Parathyroid adenoma (tissue), 2 donors: ENCODE data around the gene HMX1.

ENCODE experiments used
- H2AFZ ChIP-seq: fragments of 300-600 bp; sonication (generic); one replicate; pipeline ENCODE4 v1.7.0; 2017; ENCODE audit warnings: antibody characterized with exemption, mild to moderate bottlenecking
- H3K27ac ChIP-seq: fragments of 300-600 bp; sonication (generic); one replicate; pipeline ENCODE4 v1.7.0; 2017
- H3K27me3 ChIP-seq: fragments of 300-600 bp; sonication (generic); one replicate; pipeline ENCODE4 v1.7.0; 2017; ENCODE audit warnings: low read length; ENCODE audit not compliant: control insufficient read depth, insufficient read depth
- H3K36me3 ChIP-seq: fragments of 300-600 bp; sonication (generic); one replicate; pipeline ENCODE4 v1.7.0; 2017; ENCODE audit warnings: low read length; ENCODE audit not compliant: control insufficient read depth, insufficient read depth
- H3K4me1 ChIP-seq: fragments of 300-600 bp; sonication (generic); one replicate; pipeline ENCODE4 v1.7.0; 2017; ENCODE audit warnings: control low read depth
- H3K4me2 ChIP-seq: fragments of 300-600 bp; sonication (generic); one replicate; pipeline ENCODE4 v1.7.0; 2017; ENCODE audit warnings: low read length
- H3K4me3 ChIP-seq: fragments of 300-600 bp; sonication (generic); one replicate; pipeline ENCODE4 v1.7.0; 2017; ENCODE audit warnings: low read depth, low read length
- H3K79me2 ChIP-seq: fragments of 300-600 bp; sonication (generic); one replicate; pipeline ENCODE4 v1.7.0; 2017; ENCODE audit warnings: control low read depth
- H3K9ac ChIP-seq: fragments of 300-600 bp; sonication (generic); one replicate; pipeline ENCODE4 v1.7.0; 2017; ENCODE audit warnings: mild to moderate bottlenecking
- H3K9me3 ChIP-seq: fragments of 300-600 bp; sonication (generic); one replicate; pipeline ENCODE4 v1.7.0; 2017; ENCODE audit warnings: low read length; ENCODE audit not compliant: control insufficient read depth
- CTCF ChIP-seq: fragments of 300-600 bp; sonication (generic); IDR thresholded peaks from one replicate; pipeline ENCODE4 v1.7.0; 2017; ENCODE audit warnings: antibody characterized with exemption, mild to moderate bottlenecking
- donor health status: primary hyperparathyroidism.

HMX1 gene

GRCh38 chr4:8840006-8840793 lies 31.4 kb downstream of the HMX1 start:
- H3K9ac ChIP-seq = no peak overlapping the region
- H3K27me3 ChIP-seq = peaks cover 4% of the 10 kb centered on the region
- H3K79me2 ChIP-seq = no peaks in the 10 kb centered on the region

DNA sequence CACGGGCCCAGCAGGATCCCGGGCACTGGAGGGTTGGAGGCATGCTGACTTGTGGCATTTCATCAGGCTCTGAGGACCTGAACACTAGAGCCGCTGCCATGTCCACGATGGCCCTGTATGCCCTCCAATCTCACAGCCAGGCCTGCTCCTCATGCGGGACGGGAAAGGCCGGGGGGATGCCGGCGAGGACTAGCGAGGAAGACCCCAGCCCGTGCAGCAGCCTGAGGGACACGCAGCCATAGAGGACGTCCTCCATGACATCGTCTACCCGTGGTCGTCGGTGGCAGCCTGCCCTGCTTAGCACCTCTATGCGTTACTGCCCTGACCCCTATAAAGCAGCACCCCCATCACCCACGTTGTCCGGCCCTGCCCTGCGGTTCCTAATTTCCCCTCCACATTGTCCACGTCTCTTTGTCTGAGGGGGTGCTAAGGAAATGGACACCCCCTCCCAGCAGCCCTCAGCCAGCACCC lies 32.6 kb downstream of the HMX1 start:
- peaks cover 4% of the 10 kb centered on the region for H3K27me3 ChIP-seq
- H3K9me3 ChIP-seq = no peaks in the 10 kb centered on the region
- no peak overlapping the region for H3K4me2 ChIP-seq
- no peak overlapping the region for H2AFZ ChIP-seq
- no peak for TF ChIP-seq CTCF
- no peak overlapping the region for H3K9ac ChIP-seq
- no peaks in the 10 kb centered on the region for H3K36me3 ChIP-seq
- H3K27ac ChIP-seq = no peak overlapping the region
- no peaks in the 10 kb centered on the region for H3K4me1 ChIP-seq
- no peak overlapping the region for H3K4me3 ChIP-seq
- no peaks in the 10 kb centered on the region for H3K79me2 ChIP-seq

More at GRCh38 chr4:8840006-8840793, 31.4 kb downstream of the HMX1 start:
- Histone ChIP-seq H3K36me3 (no peaks in the 10 kb centered on the region), H3K4me3 (no peak overlapping the region), H2AFZ (no peak overlapping the region), H3K4me2 (no peak overlapping the region), H3K9me3 (no peaks in the 10 kb centered on the region), H3K27ac (no peak overlapping the region), H3K4me1 (no peaks in the 10 kb centered on the region)
- no peak for TF ChIP-seq CTCF

- H2AFZ ChIP-seq = no peak overlapping the region
- H3K27ac ChIP-seq = no peak overlapping the region
- no peak overlapping the region for H3K9ac ChIP-seq
- no peak for TF ChIP-seq CTCF
- H3K27me3 ChIP-seq = peaks cover 4% of the 10 kb centered on the region
- H3K79me2 ChIP-seq = no peaks in the 10 kb centered on the region
- H3K4me3 ChIP-seq = no peak overlapping the region
- H3K4me2 ChIP-seq = no peak overlapping the region
- no peaks in the 10 kb centered on the region for H3K9me3 ChIP-seq
- H3K4me1 ChIP-seq = no peaks in the 10 kb centered on the region
- H3K36me3 ChIP-seq = no peaks in the 10 kb centered on the region
These were observed 33.2 kb downstream of the HMX1 start for GRCh38 chr4:8838296-8838960.

DNA sequence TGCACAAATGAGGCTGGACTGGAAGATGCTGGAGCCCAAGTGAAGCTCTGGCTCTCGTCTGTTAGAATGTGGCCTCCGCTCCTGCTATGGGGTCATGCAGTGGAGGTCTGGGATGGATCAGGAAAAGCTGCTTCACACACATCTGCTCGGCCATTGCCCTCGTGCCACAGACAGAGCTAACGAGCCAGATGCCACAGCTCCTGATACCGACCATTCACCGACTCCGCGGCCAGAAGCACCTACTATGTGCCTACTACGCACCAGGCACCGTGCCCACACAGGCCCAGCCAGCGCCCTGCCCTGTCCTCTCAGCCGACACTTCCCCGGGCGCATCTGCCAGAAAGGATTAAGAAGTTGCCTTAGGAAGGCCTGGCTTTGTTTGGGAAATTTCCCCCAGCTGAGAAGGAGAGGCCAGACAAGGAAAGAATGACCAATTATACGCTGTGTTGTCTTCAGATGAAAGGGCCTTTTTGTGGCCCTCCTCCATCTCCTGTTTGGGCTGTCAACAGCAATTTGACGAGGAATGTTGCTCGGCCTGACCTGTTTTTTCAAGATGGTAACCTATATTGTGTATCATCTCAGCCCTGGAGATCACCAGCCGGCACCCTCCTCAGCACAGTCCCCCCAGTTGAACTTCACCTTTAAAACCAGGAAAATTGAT lies 34.3 kb downstream of the HMX1 start:
- Histone ChIP-seq H3K4me3 (no peak overlapping the region), H3K27ac (no peak overlapping the region), H3K9me3 (no peaks in the 10 kb centered on the region), H3K79me2 (no peaks in the 10 kb centered on the region), H3K36me3 (no peaks in the 10 kb centered on the region), H3K4me1 (no peaks in the 10 kb centered on the region), H2AFZ (no peak overlapping the region), H3K27me3 (peaks cover 4% of the 10 kb centered on the region), H3K4me2 (no peak overlapping the region), H3K9ac (no peak overlapping the region)
- TF ChIP-seq CTCF = no peak
